Bone marrow (tissue), 2 donors: ENCODE data around the gene SDSL.

Experiments
- DNase-seq, 2 donors: peaks; one replicate each; lab custom pipeline; 2025; lab: John Stamatoyannopoulos, UW

The SDSL gene

DNA sequence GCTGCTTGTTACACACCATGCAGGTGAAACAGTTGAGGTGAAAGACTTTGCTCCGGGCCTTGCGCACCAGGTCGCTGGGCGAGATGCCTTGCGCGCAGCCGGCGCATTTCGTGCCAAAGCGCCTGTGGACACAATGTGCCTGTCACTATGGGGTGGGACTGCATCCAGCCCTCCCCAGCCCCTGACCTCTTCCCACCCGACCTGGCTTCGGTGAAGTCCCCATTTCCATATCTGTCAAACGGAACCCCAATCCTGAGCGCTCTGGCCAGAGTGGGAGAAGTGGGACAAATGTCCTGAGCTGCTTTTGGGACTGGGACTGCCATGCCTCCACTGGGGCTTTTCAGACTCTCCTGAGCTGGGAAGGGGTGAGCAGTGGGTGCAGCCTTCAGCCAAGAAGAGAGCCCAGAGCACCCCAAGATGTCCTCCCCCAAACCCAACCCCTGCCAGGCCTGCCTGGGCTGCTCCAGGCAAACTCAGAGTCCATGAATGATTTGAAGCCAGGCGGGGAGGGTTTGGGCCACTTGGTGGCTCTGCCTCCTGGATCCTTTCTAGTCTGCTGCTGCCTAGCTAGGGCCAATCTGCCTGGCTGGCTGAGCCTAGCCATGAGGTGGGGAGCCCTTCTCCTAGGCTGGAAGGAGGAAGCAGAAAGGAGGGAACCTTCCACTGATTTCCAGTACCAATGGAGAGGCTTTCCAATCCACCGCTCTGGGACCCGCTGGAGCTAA lies 47.2 kb downstream of the SDSL start:
- no peak for DNase-seq

DNA sequence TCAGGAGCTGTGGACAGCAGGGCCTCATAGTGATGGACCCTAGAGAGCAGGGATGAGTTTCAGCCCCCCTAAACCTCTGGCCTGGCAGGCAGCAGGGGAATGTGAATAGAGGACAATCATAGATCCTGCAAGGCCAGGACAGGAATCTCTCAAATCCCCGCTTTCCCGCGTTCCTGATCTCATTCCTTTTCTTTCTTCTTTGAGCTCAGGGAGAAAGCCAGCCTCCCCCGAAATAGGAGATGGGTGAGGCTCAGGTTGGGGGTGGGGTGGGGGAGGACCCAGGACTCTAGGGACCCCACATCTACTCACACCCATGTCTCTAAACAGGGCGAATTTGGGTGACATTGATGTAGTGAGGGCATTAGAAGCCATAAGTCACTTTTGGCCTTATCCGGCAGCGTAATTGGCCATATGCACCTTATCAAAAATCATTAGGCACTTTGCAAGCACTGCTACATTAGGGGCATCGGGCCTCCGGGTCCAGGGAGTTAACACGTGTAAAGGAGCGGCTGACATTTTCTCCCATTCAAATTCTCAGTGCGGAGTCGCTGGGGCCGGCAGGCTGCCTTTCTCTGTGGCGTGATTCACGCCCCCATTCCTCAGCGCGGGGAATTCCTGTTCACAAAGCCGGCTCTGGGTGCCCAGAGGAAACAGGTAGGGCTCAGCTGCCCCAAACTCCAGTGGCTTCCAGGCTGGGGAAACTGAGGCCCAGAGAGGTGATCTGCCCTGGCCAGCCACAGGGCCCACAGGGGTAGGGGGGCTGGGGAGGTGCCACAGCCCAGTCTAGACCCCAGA lies 48.0 kb downstream of the SDSL start:
- no peak for DNase-seq

DNA sequence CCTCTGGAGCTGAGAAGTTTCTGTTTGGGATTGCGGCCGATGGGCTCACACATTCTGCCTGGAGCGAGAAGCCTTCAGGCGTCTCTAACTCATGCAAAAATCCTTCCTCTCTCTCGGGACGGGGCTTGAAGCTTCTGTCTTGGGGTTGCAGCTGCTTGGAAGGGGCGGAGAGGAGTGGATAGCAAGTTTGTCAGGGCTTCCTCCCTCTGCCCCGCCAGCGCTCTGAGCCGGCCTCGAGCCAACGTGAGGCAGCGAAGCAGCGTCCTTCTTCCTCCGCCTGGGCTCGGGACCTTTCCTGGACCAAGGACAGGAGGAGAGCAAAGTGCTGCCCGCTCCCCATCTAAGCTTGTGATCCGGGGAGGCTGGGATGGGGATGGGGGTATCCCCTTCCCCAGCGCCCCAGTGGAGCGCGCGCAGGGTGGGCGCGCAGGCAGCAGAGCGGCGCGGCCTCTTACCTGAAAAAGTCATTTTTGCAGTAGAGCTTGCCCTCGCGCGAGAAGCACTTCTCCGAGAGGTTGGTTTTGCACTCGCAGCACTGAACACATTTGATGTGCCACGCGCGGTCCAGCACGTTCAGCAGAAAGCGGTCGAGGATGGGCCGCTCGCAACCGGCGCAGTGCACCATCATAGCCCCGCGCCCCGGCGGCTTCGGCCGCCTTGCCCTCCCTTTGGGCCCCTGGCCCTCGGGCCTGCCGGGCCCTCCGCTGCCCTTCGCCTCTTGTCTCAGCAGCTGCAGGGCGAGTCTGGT lies 48.9 kb downstream of the SDSL start:
- no peak for DNase-seq

DNA sequence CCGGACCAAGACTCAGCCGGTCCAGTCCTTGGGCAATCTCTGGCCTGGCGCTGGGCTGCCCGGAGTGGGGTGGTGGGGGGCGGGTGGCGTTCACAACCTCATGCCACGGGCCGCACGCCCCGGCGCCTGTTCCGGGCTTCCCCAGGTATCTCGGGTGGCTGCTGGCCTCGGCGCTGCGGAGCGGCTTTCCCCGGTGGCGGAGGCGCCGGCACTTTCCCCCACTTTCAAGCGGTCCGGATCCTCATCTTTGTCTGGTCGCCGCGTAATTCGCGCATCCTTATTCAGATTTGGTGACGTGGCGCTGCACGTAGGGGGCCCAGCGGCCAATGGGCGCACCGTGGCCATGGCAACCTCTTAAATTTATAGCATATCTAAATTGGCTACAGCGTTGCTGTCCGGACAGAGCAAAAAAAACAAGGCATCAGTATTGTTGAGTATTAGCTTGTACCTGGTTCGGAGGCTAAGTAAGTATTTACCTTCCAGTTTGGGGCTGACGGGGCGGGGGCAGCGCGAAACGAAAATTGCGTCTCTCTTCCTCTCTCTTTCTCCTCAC lies 49.5 kb downstream of the SDSL start, which contains the start of gene LHX5:
Gene LHX5 (minus strand): TSS at position 253 of the 553 bp plus-strand sequence. CDS start 373 bp downstream, outside the sequence.
- DNase-seq, result no peak

DNA sequence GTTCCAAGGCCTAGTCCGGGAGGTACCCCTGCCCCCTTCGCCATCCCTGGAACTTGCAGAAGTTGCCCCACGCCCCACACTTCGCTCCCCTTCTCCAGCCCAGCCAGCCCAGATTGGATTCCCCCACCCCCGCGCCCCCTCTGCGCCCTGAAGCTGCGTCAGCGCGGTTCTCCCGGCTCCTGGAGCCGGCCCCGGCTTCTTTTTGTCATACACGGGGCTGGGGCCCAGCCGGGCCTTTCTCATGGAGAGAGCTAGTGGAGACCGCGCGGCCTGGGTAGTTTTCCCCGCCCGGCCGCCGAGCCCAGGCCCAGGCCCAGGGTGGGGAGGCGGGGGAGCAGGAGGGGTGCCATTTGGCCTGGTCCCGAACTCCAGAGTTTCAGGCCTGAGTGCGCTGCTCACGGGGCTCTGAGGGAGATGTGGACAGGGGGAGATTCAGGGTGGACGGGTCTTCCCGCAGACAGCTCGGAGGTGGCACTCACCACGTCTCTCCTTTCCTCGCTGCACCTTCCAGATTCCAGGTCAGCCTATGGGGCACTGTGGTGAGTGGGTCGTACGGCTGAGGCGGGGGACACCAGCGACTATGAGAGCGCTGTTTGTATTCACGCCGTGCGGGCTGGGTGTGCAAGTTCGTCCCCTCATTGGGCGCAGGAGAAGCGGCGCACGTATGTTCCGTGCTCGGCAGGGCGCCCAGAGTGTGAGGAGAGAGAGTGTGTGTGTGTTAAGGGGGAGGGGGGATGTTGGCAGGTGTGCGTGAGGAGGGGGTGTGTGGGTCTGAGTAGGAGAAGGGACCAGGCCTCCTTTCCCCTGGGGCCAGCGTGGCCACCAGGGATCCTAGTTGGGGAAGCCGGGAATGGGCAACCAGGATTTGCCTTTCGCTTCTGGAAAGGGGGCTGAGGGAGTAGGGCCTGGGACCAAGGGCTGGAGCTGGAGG lies 50.3 kb downstream of the SDSL start:
- DNase-seq, result no peak

DNA sequence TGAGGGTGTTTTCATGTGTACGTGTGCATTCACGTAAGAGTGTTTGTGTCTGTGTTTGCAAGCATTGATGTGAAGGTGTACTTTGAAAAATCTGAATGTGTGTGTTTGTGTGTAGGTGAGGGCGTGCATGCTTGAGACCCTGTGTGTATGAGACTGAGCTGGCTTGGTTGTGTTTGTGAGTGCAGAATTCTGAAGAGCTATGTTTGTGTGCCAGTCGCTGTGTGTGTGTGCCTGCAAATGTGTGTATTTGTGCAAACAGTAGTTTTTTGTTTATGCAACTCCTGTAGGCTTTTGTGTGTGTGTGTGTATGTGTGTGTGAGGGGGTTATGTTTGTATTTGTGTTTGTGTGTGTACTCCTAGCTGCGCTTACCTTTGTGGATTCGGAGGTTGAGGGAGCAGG lies 51.2 kb downstream of the SDSL start:
- no peak for DNase-seq

DNA sequence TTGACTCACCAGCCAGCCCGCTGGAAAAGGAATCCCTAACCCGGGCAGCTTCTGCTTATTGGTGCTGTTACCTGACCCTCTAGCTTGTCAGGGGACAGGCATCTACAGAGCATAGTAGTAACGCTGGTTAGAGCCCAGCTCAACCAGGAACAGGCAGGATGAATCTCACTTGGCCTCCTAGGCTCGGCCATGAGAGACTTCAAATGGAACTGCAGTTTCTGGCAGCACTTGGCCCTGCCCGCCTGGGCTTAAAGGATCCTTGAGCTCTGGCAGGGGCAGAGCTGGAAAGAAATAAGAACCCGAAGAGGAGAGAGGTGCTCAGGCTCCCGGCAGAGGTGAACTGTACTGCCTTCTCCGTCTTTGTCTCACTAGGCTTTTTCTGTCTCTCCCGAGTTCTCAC lies 51.8 kb downstream of the SDSL start:
- no peak for DNase-seq

DNA sequence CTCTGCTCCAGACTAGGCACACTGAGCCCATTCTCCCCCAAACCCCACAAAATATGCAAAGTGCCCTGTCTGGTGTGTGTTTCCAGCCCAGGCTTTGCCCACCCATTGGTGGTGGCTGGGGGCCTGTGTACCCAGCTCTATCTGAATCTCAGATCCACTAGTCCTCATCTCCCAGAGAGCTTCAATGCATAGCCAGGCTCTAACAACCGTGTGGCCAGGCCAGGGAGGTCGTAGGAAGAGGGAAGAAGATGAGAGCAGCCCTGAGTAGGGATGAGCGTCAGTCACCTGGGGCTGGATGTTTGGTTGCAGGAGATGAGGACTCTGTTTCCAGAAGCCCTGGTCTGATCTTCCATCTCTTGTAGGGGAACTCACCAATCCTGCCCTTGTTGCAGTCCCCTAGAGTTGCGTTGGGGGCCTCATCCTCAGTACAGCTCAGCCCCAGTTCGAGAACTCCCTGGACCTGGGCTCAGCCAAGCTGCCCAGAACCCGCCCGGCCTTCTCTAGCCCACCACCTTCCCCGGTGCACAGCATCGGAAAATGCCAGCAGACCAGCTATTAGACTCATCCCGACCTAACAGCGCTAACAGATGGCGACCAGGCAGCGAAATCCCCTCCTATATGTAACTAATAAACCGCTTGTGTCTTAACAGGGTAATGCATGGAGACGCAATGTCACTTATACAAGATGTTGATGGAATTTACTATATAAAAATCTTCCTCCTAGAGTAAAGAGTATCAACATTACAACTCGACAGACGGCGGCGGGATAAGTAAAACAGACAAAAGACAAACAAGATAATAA lies 52.7 kb downstream of the SDSL start:
- DNase-seq, result no peak

DNA sequence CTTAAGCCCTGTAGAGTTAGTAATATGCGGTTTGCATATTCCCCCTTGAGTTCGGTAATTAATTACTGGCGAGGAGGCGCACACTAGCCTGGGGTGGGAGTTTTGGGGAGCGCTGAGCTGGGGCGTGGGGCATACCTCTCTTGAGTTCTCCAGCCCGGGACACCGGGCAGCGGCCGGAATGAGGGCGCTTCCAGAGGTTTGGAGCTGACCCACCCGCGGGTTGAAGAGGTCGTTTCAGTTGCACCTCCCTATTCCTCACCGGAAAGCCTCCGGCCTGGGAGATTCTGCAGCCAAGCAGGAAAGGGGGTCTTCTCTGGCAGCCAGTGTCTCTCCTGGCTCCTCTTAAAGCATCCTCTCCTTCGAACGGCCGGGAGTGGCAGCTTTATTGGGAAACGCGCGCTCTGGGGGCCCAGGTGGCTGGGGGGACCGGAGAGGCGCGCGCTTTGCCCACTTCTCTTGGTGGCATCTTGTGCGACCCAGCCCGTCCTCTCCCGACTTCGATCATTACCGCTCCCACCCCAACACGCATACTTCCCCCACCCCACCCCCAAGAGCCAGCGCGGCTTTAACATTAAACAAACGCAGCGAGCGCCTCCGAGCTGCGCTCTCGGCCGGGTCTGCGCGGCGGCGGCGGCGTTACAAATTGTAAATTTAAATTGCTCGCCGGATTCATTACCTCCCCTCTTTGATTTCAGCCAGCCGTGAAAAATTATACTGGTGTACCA lies 53.4 kb downstream of the SDSL start:
- no peak for DNase-seq

DNA sequence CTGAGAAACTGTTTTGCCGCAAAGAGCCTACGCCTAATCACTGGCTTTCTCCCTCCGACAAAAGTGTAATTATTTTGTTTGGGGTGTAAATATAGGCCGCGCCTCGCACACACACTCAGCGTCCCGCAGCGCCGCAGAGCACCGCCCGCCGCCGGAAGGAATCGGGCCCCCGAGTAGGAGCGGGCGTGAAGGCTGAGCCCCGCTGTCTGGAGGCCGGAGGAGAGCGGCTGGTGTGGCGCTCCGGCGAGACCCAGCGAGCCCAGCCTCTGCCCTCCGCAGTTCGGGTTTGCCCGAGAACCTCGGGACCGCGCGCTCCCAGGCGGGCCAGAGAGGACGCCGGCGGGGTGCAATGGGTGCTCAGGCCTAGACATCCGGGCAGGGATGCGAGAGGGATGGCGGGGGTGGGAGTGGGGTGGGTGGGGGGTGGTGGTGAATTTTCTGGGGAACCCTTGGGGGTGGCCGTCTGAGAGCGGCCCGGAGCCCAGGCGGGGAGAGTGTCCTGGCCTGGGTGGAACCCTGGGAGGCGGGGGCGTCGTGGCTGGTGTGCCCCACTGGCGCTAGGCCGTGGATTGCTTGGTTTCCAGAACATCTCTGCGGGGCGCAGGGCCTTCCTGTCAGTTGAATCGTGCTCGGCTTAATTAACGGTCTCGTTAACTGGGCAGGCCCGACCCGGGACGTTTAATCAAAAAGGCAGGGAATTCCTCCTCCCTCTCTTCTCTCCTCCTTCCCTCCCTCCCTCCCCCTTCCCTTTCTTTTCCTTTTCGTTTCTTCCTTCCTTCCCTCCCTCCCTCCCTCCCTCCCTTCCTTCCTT lies 54.2 kb downstream of the SDSL start:
- DNase-seq, result no peak

DNA sequence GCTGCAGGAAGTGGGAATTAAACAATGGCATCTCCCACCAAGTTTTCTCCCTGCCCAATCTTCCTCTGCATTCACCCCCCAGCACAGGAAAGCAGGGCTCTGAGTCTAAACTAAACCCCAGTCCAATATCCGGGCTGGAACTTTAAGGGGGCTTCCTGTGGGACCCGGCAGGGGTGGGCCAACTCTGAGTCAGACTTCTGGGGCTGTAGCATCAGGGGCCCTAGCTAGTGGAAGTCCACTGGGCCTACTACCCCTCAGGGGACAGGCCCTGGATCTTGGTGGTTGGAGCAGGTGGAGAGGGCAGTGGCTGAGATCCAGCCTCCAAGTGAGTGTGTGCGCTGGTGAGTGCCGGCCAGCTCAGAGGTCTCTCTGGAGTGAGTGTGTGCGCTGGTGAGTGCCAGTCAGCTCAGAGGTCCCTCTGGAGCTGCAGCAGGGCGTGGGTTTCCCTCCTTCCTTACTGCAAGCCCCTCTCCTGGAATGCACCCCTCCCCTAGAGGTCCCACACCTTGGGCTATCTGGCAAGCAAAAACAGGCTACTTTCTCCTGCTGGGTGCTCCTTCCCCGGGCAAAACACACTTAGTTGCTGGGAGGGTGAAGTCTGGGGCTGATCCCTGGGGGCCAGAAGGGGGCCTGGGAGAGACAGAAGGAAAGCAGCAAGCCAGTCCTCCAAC lies 55.1 kb downstream of the SDSL start:
- no peak for DNase-seq

DNA sequence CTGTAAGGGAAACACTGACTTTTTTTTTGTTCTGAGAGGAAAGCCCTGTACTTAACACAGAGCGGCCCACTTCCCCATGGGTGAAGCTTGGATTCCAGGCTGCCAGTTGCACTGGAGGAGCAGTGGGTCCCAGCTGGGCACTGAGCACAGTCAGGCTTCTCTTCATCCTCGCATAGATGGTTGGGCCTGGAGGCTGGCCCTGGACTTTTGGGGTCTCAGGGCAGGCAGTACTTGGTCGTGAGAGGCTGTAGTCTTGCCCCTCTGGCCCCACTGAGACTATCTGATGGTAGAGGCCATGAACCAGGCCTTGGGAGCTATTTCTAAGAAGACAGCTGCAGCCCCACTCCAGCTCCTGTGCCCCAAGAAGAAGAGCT lies 55.6 kb downstream of the SDSL start:
- DNase-seq, result no peak

DNA sequence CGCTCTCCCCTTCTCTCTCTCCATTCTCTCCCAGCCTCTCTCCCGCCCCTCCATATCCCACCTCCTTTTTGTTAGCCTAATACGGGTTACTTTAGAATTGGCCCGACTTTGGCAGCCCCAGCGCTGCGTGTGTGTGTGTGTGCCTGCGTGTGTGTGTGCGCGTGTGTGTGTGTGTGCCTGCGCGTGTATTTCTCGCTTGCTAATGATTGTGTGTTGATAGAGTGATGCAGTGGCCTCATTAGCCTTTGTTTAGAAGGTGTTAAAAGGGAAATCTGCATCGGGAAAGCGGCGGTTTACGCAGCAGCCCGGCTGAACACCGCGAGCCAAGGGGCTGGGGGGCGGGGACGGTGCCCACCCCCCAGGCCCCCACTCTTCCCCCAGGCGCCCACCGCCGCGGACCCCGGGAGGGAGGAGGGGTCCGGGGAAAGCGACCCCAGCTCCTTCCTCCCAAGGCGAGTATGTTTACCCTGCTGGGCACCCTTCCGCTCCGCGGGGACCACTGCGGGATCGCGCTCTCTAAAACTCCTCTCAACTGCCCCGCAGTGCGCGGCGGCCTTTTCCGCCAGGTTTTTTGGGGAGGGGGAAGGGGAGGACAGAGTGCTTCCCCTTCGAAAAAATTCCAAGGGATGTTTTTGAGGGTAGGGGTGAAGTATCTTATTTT lies 56.3 kb downstream of the SDSL start:
- no peak for DNase-seq

DNA sequence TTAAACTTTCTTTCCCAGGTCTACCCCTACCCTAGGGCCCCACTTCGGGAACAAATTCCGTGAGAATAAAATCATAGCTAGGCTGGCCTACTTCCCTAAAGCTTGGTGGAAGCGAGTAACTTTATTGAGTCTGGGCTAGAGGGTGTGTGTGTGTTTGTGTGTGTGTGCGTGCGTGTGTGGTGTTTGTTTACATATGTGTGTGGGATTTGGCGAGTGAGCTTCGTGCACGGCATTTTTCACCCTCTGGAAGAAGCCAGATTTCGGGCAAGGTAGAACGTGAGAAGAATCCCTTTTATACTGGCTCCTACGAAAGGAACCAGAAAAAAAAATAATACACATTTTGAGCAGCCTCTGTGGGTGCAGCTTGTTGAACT lies 57.0 kb downstream of the SDSL start:
- DNase-seq, result no peak

DNA sequence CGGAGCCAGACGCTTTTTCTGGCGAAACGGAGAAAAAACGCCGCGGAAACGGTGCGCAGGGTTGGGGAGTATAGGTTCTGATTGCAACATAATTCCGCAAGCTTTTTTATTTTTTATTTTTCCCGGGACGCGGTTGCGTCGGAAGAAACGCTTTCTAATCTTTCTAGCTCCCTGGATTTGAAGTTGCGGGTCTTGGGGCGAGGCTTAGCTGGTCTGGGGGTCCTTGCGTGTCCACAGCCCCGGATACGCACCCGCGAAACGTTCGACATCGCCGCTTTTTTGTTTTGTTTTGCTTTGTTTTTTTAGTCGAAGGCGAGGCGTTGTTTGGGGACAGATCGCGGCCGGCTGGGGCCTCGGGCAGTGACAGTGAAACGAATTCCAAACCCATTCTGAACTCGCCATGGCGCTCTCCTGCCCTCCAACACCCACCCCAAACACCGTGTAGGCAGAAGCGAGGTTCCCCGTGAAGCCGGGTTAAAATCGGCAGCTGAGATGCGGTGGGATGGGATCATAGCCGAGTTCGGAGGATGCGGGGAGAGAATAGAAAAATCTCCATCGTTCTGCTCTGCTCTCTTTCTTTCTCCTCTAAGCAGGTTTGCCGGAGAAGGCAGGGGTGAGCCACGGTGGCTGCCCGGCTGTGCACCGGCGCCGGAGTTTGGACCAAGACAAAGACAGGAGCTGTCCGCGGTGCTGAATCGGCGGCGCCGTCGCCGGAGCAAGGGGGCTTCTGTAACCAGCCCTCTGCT lies 57.6 kb downstream of the SDSL start:
- no peak for DNase-seq

DNA sequence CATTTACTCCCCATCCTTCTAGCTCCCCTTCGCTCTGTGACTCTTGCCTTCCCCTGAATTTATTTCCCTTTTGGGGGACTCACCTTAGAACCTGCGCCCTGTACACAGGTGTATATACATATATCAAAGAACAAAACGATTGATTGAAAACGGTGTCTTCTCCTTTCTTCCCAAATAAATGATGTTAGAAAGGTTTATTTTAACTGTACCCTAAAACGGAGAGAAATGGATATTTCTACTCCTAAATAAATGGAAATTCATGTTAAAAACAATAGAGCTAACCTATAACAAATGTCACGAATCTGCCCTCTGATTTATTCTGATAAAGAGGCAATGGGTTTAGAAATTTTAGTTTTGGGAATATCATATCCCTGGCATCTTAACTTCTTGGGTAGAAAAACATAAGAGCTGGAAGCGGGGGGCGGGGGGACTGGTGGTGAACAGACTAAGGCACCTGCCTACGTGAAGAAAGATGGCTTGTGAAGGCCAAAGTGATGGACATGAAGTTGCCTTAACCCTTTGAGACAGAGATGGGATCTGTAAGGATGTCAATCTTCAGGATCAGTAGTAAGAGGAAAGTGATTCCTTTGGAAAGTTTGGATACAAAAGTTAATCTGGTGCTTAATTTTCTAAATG lies 58.3 kb downstream of the SDSL start:
- no peak for DNase-seq

DNA sequence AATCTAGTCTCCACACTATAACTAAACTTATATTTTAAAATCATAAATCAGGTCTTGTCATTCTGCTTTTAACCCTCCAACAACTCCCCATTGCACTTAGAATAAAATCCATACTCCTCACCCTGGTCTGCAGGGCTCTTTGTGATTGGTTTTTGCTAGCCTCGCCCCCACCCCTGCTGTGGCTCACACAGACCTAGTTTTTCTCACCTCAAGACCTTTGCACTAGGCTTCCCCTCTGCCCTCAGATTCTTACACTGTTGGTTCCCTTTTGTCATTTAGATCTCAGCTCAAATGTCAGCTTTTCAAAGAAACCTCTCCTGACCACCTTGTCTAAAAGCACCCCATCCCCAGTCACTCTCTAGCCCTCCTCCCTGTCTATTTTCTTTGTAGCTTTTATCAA lies 60.2 kb downstream of the SDSL start:
- no peak for DNase-seq
